T-helper 17 cell (primary cell): ENCODE results near the gene ADNP. TPM values are rescaled to one million over a fixed set of nuclear protein-coding genes. Genes with fewer than 3 reads are reported as not detected.
"Not testable (repeated sequence)": the region's sequence is repeated elsewhere in the genome, so short reads cannot be mapped to it uniquely, and the experiment has no call there.

Source experiments
- ATAC-seq: fragments of 150-1000 bp; cut with Tn5 transposase; 2 replicates; pipeline ENCODE4 v1.10.0; 2021; ENCODE audit warnings: mild to moderate bottlenecking, moderate library complexity
- DNase-seq, 3 donors: peaks; one replicate each; pipeline versions ENCODE4 v3.0.0 to v3.0.0-alpha.2; 2020 to 2021
- H3K9me3 ChIP-seq: one replicate; pipeline ENCODE4 v1.7.0; 2013; ENCODE audit warnings: low read length, mild to moderate bottlenecking; ENCODE audit not compliant: control insufficient read depth, poor library complexity, severe bottlenecking
- H3K27ac Mint-ChIP-seq: one replicate; pipeline ENCODE4 v1.8.0; 2022; ENCODE audit warnings: mild to moderate bottlenecking, moderate library complexity, mixed read lengths
- H3K27me3 Mint-ChIP-seq: one replicate; pipeline ENCODE4 v1.8.0; 2022; ENCODE audit warnings: mixed read lengths
- H3K36me3 Mint-ChIP-seq: one replicate; pipeline ENCODE4 v1.8.0; 2022; ENCODE audit warnings: low read depth, mixed read lengths
- H3K4me1 Mint-ChIP-seq: one replicate; pipeline ENCODE4 v1.8.0; 2022; ENCODE audit warnings: mild to moderate bottlenecking, mixed read lengths
- H3K4me3 Mint-ChIP-seq: one replicate; pipeline ENCODE4 v1.8.0; 2022; ENCODE audit warnings: mild to moderate bottlenecking, moderate library complexity, mixed read lengths
- total RNA-seq, 4 donors: library from RNA in 2 of 4; stranded (reverse) in 2 of 4; gene quantifications; one replicate each; pipeline ENCODE4 v1.2.3 and lab custom pipeline; 2022 to 2026

Gene ADNP
- total RNA-seq, 2 donors from 2014 or later = 54.8 to 59.7 TPM

- no peaks in the 10 kb centered on the region for H3K9me3 ChIP-seq
- ATAC-seq (no peak), DNase-seq (no peak)
- H3K4me1 Mint-ChIP-seq = peaks cover 2% of the 10 kb centered on the region
- H3K36me3 Mint-ChIP-seq = no peaks in the 10 kb centered on the region
- no peak overlapping the region for H3K4me3 Mint-ChIP-seq
- H3K27me3 Mint-ChIP-seq = no peaks in the 10 kb centered on the region
- H3K27ac Mint-ChIP-seq = peak overlapping the region; percentile 51
Observed at GRCh38 chr20:50885068-50885467, 46.2 kb downstream of the ADNP start.

GRCh38 chr20:50883856-50884255, 47.4 kb downstream of the ADNP start:
- H3K9me3 ChIP-seq = no peaks in the 10 kb centered on the region
- no peak overlapping the region for H3K4me3 Mint-ChIP-seq
- peaks cover 2% of the 10 kb centered on the region for H3K4me1 Mint-ChIP-seq
- ATAC-seq (no peak), DNase-seq (no peak)
- H3K27me3 Mint-ChIP-seq = no peaks in the 10 kb centered on the region
- H3K27ac Mint-ChIP-seq = peak overlapping the region; percentile 34
- H3K36me3 Mint-ChIP-seq = peaks cover 2% of the 10 kb centered on the region

GRCh38 chr20:50881759-50882424, 49.3 kb downstream of the ADNP start:
- DNase-seq, H3K4me1 Mint-ChIP-seq, H3K36me3 Mint-ChIP-seq, H3K4me3 Mint-ChIP-seq, H3K9me3 ChIP-seq, ATAC-seq, H3K27me3 Mint-ChIP-seq, H3K27ac Mint-ChIP-seq: not testable (repeated sequence)

GRCh38 chr20:50879649-50880550, 51.3 kb downstream of the ADNP start:
- Mint-ChIP-seq H3K4me3 (no peak overlapping the region), H3K27me3 (no peaks in the 10 kb centered on the region), H3K36me3 (peaks cover 2% of the 10 kb centered on the region), H3K27ac (peak overlapping the region; percentile 39), H3K4me1 (no peaks in the 10 kb centered on the region)
- no peak for ATAC-seq
- DNase-seq = no peak
- H3K9me3 ChIP-seq = no peaks in the 10 kb centered on the region

- Mint-ChIP-seq H3K4me3 (no peak overlapping the region), H3K4me1 (no peaks in the 10 kb centered on the region), H3K27ac (no peak overlapping the region), H3K36me3 (peaks cover 2% of the 10 kb centered on the region), H3K27me3 (no peaks in the 10 kb centered on the region)
- no peak for DNase-seq
- ATAC-seq = no peak
- H3K9me3 ChIP-seq = no peaks in the 10 kb centered on the region
Observed at GRCh38 chr20:50877232-50877743, 53.9 kb downstream of the ADNP start.

GRCh38 chr20:50876816-50877215, 54.4 kb downstream of the ADNP start:
- ATAC-seq (no peak), DNase-seq (no peak)
- no peaks in the 10 kb centered on the region for H3K27me3 Mint-ChIP-seq
- no peaks in the 10 kb centered on the region for H3K4me1 Mint-ChIP-seq
- H3K27ac Mint-ChIP-seq = no peak overlapping the region
- H3K4me3 Mint-ChIP-seq = no peak overlapping the region
- peaks cover 2% of the 10 kb centered on the region for H3K36me3 Mint-ChIP-seq
- no peaks in the 10 kb centered on the region for H3K9me3 ChIP-seq

- Mint-ChIP-seq H3K4me1 (no peaks in the 10 kb centered on the region), H3K36me3 (peaks cover 2% of the 10 kb centered on the region), H3K27ac (no peak overlapping the region), H3K27me3 (no peaks in the 10 kb centered on the region), H3K4me3 (no peak overlapping the region)
- DNase-seq (no peak), ATAC-seq (no peak)
- H3K9me3 ChIP-seq = no peaks in the 10 kb centered on the region
Observed at GRCh38 chr20:50876063-50876685, 55.1 kb downstream of the ADNP start.

- H3K27me3 Mint-ChIP-seq = no peaks in the 10 kb centered on the region
- DNase-seq = no peak
- no peaks in the 10 kb centered on the region for H3K4me1 Mint-ChIP-seq
- no peak for ATAC-seq
- H3K36me3 Mint-ChIP-seq = peaks cover 2% of the 10 kb centered on the region
- H3K27ac Mint-ChIP-seq = no peak overlapping the region
- no peaks in the 10 kb centered on the region for H3K9me3 ChIP-seq
- H3K4me3 Mint-ChIP-seq = no peak overlapping the region
Observed at GRCh38 chr20:50874758-50875665, 56.2 kb downstream of the ADNP start.

GRCh38 chr20:50874111-50874757, 57.0 kb downstream of the ADNP start:
- H3K9me3 ChIP-seq = no peaks in the 10 kb centered on the region
- no peaks in the 10 kb centered on the region for H3K4me1 Mint-ChIP-seq
- H3K36me3 Mint-ChIP-seq = no peaks in the 10 kb centered on the region
- DNase-seq (no peak), ATAC-seq (no peak)
- no peak overlapping the region for H3K27ac Mint-ChIP-seq
- H3K4me3 Mint-ChIP-seq = no peak overlapping the region
- no peaks in the 10 kb centered on the region for H3K27me3 Mint-ChIP-seq

- ATAC-seq (no peak), DNase-seq (no peak)
- Mint-ChIP-seq H3K4me1 (no peaks in the 10 kb centered on the region), H3K4me3 (no peak overlapping the region), H3K36me3 (no peaks in the 10 kb centered on the region), H3K27ac (no peak overlapping the region), H3K27me3 (no peaks in the 10 kb centered on the region)
- H3K9me3 ChIP-seq = no peaks in the 10 kb centered on the region
Observed at GRCh38 chr20:50873585-50873984, 57.7 kb downstream of the ADNP start.

- Mint-ChIP-seq H3K36me3 (no peaks in the 10 kb centered on the region), H3K4me3 (no peak overlapping the region), H3K27me3 (no peaks in the 10 kb centered on the region), H3K27ac (no peak overlapping the region), H3K4me1 (no peaks in the 10 kb centered on the region)
- ATAC-seq = no peak
- DNase-seq = no peak
- no peaks in the 10 kb centered on the region for H3K9me3 ChIP-seq
Observed at GRCh38 chr20:50872560-50873425, 58.4 kb downstream of the ADNP start.
